SK-N-SH treated with all-trans-retinoic acid at 6 μM for 48 hours (cell line): ENCODE results near the gene ECM1.

Experiments
- ATAC-seq: fragments of 200-7000 bp; cut with Tn5 transposase; 3 replicates; pipeline ENCODE4 v1.9.1; 2020; ENCODE audit warnings: mild to moderate bottlenecking, moderate library complexity
- ARNTL ChIP-seq: fragments of 450-650 bp; formaldehyde crosslinking; IDR thresholded peaks from 2 replicates; pipeline ENCODE4 v1.5.0; 2020; ENCODE audit warnings: low read depth, mild to moderate bottlenecking, moderate library complexity, borderline replicate concordance
- BACH2 ChIP-seq: fragments of 250-450 bp; sonication (Bioruptor Pico); IDR thresholded peaks from 2 replicates; pipeline ENCODE4 v1.9.0; 2021; ENCODE audit warnings: mild to moderate bottlenecking, borderline replicate concordance
- CSDC2 ChIP-seq: fragments of 250-450 bp; sonication (Bioruptor Pico); IDR thresholded peaks from 2 replicates; pipeline ENCODE4 v1.5.0; 2020; ENCODE audit warnings: mild to moderate bottlenecking, moderate library complexity
- GLIS3 ChIP-seq: fragments of 250-450 bp; sonication (Bioruptor Pico); IDR thresholded peaks from 2 replicates; pipeline ENCODE4 v1.5.0; 2020; ENCODE audit warnings: mild to moderate bottlenecking, moderate library complexity
- ISL1 ChIP-seq: fragments of 250-450 bp; sonication (Bioruptor Pico); IDR thresholded peaks from 2 replicates; pipeline ENCODE4 v2.1.2; 2022; ENCODE audit warnings: mild to moderate bottlenecking, moderate library complexity
- OSR1 ChIP-seq: fragments of 250-450 bp; sonication (Bioruptor Pico); IDR thresholded peaks from 2 replicates; pipeline ENCODE4 v1.8.0; 2022; ENCODE audit warnings: moderate library complexity, mild to moderate bottlenecking, inconsistent platforms
- PPARA ChIP-seq: fragments of 250-450 bp; sonication (Bioruptor Pico); IDR thresholded peaks from 2 replicates; pipeline ENCODE4 v1.5.0; 2020; ENCODE audit warnings: mild to moderate bottlenecking, borderline replicate concordance
- RARB ChIP-seq: fragments of 250-450 bp; sonication (Bioruptor Pico); IDR thresholded peaks from 2 replicates; pipeline ENCODE4 v1.8.0; 2021; ENCODE audit warnings: mild to moderate bottlenecking, moderate library complexity
- TCF4 ChIP-seq: fragments of 250-450 bp; sonication (Bioruptor Pico); IDR thresholded peaks from 2 replicates; pipeline ENCODE4 v1.8.0; 2021; ENCODE audit warnings: mild to moderate bottlenecking, moderate library complexity, borderline replicate concordance
- TOX ChIP-seq: fragments of 250-450 bp; sonication (Bioruptor Pico); IDR thresholded peaks from 2 replicates; pipeline ENCODE4 v1.8.0; 2021; ENCODE audit warnings: mild to moderate bottlenecking, moderate library complexity, borderline replicate concordance
- ZC3H10 ChIP-seq: fragments of 250-450 bp; sonication (Bioruptor Pico); IDR thresholded peaks from 2 replicates; pipeline ENCODE4 v1.5.1; 2021; ENCODE audit warnings: mild to moderate bottlenecking, moderate library complexity
- ZFP3 ChIP-seq: fragments of 250-450 bp; sonication (Bioruptor Pico); IDR thresholded peaks from 2 replicates; pipeline ENCODE4 v1.5.0; 2020; ENCODE audit warnings: mild to moderate bottlenecking, moderate library complexity
- ZFP30 ChIP-seq: fragments of 450-650 bp; formaldehyde crosslinking; IDR thresholded peaks from 2 replicates; pipeline ENCODE4 v1.5.0; 2022; ENCODE audit warnings: mild to moderate bottlenecking, moderate library complexity
- ZNF565 ChIP-seq: fragments of 450-650 bp; formaldehyde crosslinking; conservative IDR thresholded peaks from 2 replicates; pipeline ENCODE4 v1.5.0; 2020; ENCODE audit warnings: low read depth, mild to moderate bottlenecking, moderate library complexity
- ZNF70 ChIP-seq: fragments of 450-650 bp; formaldehyde crosslinking; IDR thresholded peaks from 2 replicates; pipeline ENCODE4 v1.5.0; 2020; ENCODE audit warnings: mild to moderate bottlenecking, moderate library complexity
- TF ChIP-seq, protein P1 (sequence below): fragments of 250-450 bp; sonication (Bioruptor Pico); IDR thresholded peaks from 2 replicates; pipeline ENCODE4 v1.5.1; 2020; ENCODE audit warnings: low read depth, mild to moderate bottlenecking, moderate library complexity
- TF ChIP-seq, protein P2 (sequence below): fragments of 250-450 bp; sonication (Bioruptor Pico); IDR thresholded peaks from 2 replicates; pipeline ENCODE4 v1.8.0; 2021; ENCODE audit warnings: low read depth, mild to moderate bottlenecking, moderate library complexity, borderline replicate concordance
- TF ChIP-seq, protein P3 (sequence below): fragments of 250-450 bp; sonication (Bioruptor Pico); IDR thresholded peaks from 2 replicates; pipeline ENCODE4 v1.5.1; 2021; ENCODE audit warnings: mild to moderate bottlenecking, moderate library complexity
- TF ChIP-seq, protein P4 (sequence below): fragments of 250-450 bp; sonication (Bioruptor Pico); IDR thresholded peaks from 2 replicates; pipeline ENCODE4 v1.5.0; 2020; ENCODE audit warnings: mild to moderate bottlenecking, moderate library complexity

ECM1 gene

DNA sequence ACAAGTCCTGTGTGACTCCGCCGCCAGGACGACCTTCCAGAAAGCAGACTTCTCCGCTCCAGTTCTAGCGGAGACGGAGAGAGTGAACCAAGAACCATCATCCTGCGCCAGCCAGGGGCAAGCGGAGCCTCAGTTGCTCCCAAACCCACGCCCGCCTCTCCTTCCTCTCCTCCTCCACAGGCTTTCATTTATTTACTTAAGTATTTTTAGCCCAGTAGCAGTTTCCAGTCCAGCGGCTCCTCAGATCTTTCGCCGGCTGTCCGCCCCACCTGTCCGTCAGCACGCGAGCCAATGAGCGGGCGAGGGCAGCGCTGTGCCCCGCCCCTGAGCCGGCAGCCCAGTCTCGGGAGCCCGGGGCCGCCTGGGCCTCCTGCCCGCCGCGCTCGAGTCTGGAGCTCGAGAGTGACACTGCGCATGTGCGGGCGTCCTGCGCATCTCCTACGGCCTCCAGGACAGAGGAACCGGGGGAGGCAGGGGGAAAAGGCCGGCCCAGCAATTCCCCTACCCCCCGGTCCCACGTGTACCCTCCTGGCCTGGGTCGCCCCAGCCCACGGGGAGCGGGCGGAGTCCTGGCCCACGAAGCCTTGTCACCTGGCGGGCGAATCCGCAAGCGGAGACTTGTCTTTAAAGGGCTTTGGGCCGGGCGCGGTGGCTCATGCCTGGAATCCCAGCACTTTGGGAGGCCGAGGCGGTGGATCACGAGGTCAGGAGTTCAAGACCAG lies 7.6 kb downstream of the ECM1 start, which contains the start of gene FALEC:
TSS of gene FALEC (plus strand) at position 425 of the 722 bp plus-strand sequence.
- peak; percentile 97 for ATAC-seq
- TF ChIP-seq, protein P1, sequence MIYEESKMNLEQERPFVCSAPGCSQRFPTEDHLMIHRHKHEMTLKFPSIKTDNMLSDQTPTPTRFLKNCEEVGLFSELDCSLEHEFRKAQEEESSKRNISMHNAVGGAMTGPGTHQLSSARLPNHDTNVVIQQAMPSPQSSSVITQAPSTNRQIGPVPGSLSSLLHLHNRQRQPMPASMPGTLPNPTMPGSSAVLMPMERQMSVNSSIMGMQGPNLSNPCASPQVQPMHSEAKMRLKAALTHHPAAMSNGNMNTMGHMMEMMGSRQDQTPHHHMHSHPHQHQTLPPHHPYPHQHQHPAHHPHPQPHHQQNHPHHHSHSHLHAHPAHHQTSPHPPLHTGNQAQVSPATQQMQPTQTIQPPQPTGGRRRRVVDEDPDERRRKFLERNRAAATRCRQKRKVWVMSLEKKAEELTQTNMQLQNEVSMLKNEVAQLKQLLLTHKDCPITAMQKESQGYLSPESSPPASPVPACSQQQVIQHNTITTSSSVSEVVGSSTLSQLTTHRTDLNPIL (CRISPR knock-in tag), result no peak

DNA sequence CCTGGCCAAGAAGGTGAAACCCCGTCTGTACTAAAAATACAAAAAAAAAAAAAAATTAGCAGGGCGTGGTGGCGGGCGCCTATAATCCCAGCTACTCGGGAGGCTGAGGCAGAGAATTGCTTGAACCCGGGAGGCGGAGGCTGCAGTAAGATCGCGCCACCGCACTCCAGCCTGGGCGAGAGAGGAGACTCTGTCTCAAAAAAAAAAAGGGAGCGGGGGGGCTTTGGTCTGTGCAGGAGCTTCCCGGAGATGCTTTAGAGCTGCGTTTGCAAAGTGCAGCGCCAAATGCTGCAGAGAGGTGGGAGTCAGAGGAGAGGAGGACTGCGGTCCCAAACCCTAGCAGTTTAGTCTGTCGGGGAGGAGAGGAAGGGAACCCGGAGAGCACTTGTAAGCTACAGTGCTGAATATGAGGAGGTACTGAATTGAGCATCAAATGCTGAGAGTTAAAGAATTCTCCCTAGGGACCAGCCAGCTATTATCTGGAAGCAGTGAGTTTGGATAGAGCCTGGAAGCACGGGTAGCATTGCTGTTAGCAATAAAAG lies 8.2 kb downstream of the ECM1 start:
- TF ChIP-seq RARB (CRISPR knock-in tag) (no peak), ISL1 (no peak), ZFP30 (no peak), ZNF70 (CRISPR knock-in tag) (no peak), OSR1 (CRISPR knock-in tag) (0 out of 2 replicates have a peak, but pooled peaks have one; percentile 77), TOX (no peak), ZFP3 (CRISPR knock-in tag) (no peak), ARNTL (CRISPR knock-in tag) (no peak)
- TF ChIP-seq, protein P2, sequence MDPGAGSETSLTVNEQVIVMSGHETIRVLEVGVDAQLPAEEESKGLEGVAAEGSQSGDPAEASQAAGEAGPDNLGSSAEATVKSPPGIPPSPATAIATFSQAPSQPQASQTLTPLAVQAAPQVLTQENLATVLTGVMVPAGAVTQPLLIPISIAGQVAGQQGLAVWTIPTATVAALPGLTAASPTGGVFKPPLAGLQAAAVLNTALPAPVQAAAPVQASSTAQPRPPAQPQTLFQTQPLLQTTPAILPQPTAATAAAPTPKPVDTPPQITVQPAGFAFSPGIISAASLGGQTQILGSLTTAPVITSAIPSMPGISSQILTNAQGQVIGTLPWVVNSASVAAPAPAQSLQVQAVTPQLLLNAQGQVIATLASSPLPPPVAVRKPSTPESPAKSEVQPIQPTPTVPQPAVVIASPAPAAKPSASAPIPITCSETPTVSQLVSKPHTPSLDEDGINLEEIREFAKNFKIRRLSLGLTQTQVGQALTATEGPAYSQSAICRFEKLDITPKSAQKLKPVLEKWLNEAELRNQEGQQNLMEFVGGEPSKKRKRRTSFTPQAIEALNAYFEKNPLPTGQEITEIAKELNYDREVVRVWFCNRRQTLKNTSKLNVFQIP, result 0 out of 2 replicates have a peak, but pooled peaks have one; percentile 22
- peak; percentile 38 for ATAC-seq

DNA sequence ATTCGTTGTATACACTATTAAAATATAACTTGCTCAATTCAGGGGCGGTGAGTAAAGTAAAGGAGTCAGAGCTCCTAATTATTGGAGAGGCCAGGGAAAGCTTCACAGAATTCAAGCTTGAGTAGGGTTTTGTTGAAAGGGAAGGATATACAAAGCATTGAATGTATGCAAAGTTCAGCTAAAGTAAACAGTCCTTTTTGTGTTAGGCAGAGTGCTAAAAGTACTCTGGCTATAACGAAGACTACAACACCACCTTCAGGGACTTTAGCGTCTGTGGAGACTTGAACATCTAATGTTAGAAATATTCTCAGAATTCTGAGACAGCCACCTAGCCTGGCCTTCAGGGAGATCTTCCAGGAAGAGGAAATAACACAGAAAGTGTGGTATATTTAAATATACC lies 8.7 kb downstream of the ECM1 start:
- TF ChIP-seq ZNF565, result no peak
- TF ChIP-seq CSDC2 (CRISPR knock-in tag), result no peak
- TF ChIP-seq ZC3H10 (CRISPR knock-in tag), result no peak
- no peak for TF ChIP-seq ZFP3 (CRISPR knock-in tag)
- ATAC-seq, result no peak

DNA sequence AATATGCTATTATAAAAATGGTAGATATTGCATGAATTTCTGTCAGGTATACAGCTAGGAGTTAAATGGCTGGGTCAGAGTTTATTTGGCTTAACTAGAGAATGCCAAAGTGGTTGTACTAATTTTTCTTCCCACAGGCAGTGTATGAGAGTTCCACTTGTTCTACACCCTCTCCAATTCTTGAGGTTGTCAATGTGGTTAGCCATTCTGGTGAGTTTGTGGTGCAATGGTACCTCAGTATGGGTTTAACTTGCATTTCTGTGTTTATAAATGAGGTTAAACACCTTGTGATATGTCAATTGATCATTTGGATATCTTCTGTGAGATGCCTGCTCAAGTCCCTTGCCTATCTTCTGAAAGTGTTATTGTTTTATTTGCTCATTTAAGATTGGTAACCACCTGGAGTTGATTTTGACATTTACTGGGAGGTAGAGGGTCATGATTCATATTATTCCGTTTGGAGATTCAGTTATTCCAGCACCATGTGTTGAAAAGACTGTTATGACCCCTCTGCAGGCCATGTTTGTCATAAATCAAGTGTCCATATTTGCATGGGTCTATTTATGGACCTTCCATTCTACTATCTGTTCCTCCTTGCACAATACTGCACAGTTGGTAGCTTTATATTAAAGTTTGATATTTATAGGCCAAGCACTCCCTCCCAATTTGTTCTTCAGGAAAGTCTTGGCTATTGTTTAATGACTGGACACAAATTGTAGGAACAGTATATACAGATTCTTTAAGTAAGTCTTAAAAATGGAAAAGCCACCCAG lies 13.5 kb downstream of the ECM1 start:
- ATAC-seq, result no peak
- TF ChIP-seq BACH2 (no peak), CSDC2 (CRISPR knock-in tag) (no peak), GLIS3 (CRISPR knock-in tag) (no peak), OSR1 (CRISPR knock-in tag) (no peak), TCF4 (CRISPR knock-in tag) (no peak), PPARA (CRISPR knock-in tag) (no peak), ARNTL (CRISPR knock-in tag) (no peak)
- TF ChIP-seq, protein P3, sequence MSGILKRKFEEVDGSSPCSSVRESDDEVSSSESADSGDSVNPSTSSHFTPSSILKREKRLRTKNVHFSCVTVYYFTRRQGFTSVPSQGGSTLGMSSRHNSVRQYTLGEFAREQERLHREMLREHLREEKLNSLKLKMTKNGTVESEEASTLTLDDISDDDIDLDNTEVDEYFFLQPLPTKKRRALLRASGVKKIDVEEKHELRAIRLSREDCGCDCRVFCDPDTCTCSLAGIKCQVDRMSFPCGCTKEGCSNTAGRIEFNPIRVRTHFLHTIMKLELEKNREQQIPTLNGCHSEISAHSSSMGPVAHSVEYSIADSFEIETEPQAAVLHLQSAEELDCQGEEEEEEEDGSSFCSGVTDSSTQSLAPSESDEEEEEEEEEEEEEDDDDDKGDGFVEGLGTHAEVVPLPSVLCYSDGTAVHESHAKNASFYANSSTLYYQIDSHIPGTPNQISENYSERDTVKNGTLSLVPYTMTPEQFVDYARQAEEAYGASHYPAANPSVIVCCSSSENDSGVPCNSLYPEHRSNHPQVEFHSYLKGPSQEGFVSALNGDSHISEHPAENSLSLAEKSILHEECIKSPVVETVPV (CRISPR knock-in tag), result no peak
- TF ChIP-seq, protein P4, sequence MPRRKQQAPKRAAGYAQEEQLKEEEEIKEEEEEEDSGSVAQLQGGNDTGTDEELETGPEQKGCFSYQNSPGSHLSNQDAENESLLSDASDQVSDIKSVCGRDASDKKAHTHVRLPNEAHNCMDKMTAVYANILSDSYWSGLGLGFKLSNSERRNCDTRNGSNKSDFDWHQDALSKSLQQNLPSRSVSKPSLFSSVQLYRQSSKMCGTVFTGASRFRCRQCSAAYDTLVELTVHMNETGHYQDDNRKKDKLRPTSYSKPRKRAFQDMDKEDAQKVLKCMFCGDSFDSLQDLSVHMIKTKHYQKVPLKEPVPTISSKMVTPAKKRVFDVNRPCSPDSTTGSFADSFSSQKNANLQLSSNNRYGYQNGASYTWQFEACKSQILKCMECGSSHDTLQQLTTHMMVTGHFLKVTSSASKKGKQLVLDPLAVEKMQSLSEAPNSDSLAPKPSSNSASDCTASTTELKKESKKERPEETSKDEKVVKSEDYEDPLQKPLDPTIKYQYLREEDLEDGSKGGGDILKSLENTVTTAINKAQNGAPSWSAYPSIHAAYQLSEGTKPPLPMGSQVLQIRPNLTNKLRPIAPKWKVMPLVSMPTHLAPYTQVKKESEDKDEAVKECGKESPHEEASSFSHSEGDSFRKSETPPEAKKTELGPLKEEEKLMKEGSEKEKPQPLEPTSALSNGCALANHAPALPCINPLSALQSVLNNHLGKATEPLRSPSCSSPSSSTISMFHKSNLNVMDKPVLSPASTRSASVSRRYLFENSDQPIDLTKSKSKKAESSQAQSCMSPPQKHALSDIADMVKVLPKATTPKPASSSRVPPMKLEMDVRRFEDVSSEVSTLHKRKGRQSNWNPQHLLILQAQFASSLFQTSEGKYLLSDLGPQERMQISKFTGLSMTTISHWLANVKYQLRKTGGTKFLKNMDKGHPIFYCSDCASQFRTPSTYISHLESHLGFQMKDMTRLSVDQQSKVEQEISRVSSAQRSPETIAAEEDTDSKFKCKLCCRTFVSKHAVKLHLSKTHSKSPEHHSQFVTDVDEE (CRISPR knock-in tag), result no peak
- TF ChIP-seq, all 23 proteins: peak for 0
